H9 (cell line): ENCODE measurements around the gene ANKRD17. TPM values are rescaled to one million over a fixed set of nuclear protein-coding genes. Genes with fewer than 3 reads are reported as not detected.

Experiments used
- DNase-seq: peaks from one replicate; pipeline ENCODE4 v3.0.0-alpha.2; 2017
- H2AFZ ChIP-seq: one replicate; pipeline ENCODE4 v1.6.1; 2013; ENCODE audit warnings: mild to moderate bottlenecking, low read length, control low read depth, moderate library complexity
- H2AK5ac ChIP-seq: 2 replicates; pipeline ENCODE4 v1.6.1; 2013; ENCODE audit warnings: low read length, control low read depth, mixed read lengths; ENCODE audit not compliant: insufficient read length
- H2BK120ac ChIP-seq: one replicate; pipeline ENCODE4 v1.6.1; 2013; ENCODE audit warnings: low read depth, mild to moderate bottlenecking, low read length, control low read depth, inconsistent platforms; ENCODE audit not compliant: poor library complexity, severe bottlenecking
- H2BK12ac ChIP-seq: 2 replicates; pipeline ENCODE4 v1.6.1; 2013; ENCODE audit warnings: low read length, control low read depth, mixed read lengths, low read depth; ENCODE audit not compliant: insufficient read length
- H2BK15ac ChIP-seq: 2 replicates; pipeline ENCODE4 v1.6.1; 2013; ENCODE audit warnings: low read depth, low read length, control low read depth
- H2BK20ac ChIP-seq: one replicate; pipeline ENCODE4 v1.6.1; 2013; ENCODE audit warnings: low read depth, mild to moderate bottlenecking, low read length, control low read depth, inconsistent platforms; ENCODE audit not compliant: poor library complexity, severe bottlenecking
- H2BK5ac ChIP-seq: 2 replicates; pipeline ENCODE4 v1.6.1; 2013; ENCODE audit warnings: low read length, control low read depth, mixed read lengths; ENCODE audit not compliant: insufficient read length
- H3K14ac ChIP-seq: 2 replicates; pipeline ENCODE4 v1.6.1; 2013; ENCODE audit warnings: low read length, control low read depth; ENCODE audit not compliant: insufficient read depth
- H3K18ac ChIP-seq: 2 replicates; pipeline ENCODE4 v1.6.1; 2013; ENCODE audit warnings: low read depth, mild to moderate bottlenecking, mixed read lengths, low read length, control low read depth; ENCODE audit not compliant: insufficient read length
- H3K23ac ChIP-seq: 2 replicates; pipeline ENCODE4 v1.6.1; 2013; ENCODE audit warnings: low read length, control low read depth, mixed read lengths, low read depth; ENCODE audit not compliant: insufficient read length
- H3K23me2 ChIP-seq: 2 replicates; pipeline ENCODE4 v1.6.1; 2013; ENCODE audit warnings: low read depth, mild to moderate bottlenecking, mixed read lengths, low read length, control low read depth; ENCODE audit not compliant: insufficient read length, poor library complexity, severe bottlenecking
- H3K27ac ChIP-seq: 2 replicates; pipeline ENCODE4 v1.5.1; 2013; ENCODE audit warnings: low read length, control low read depth, mixed read lengths, low read depth; ENCODE audit not compliant: insufficient read length
- H3K27me3 ChIP-seq: 2 replicates; pipeline ENCODE4 v1.6.1; 2013; ENCODE audit warnings: low read length, control low read depth, inconsistent platforms; ENCODE audit not compliant: insufficient read depth
- H3K4ac ChIP-seq: 2 replicates; pipeline ENCODE4 v1.6.1; 2013; ENCODE audit warnings: low read depth, mild to moderate bottlenecking, control low read depth, inconsistent platforms, low read length, moderate library complexity
- H3K4me1 ChIP-seq: 2 replicates; pipeline ENCODE4 v1.6.1; 2013; ENCODE audit warnings: low read length, control low read depth, inconsistent platforms; ENCODE audit not compliant: insufficient read depth
- H3K4me2 ChIP-seq: 2 replicates; pipeline ENCODE4 v1.6.1; 2013; ENCODE audit warnings: low read length, control low read depth, mixed read lengths; ENCODE audit not compliant: insufficient read length, insufficient read depth
- H3K56ac ChIP-seq: 2 replicates; pipeline ENCODE4 v1.6.1; 2013; ENCODE audit warnings: low read depth, mild to moderate bottlenecking, mixed read lengths, low read length, control low read depth; ENCODE audit not compliant: insufficient read length
- H3K79me1 ChIP-seq: 2 replicates; pipeline ENCODE4 v1.6.1; 2013; ENCODE audit warnings: low read depth, mild to moderate bottlenecking, moderate library complexity, low read length, control low read depth, inconsistent platforms; ENCODE audit not compliant: insufficient read depth, poor library complexity, severe bottlenecking
- H3K79me2 ChIP-seq: 2 replicates; pipeline ENCODE4 v1.6.1; 2013; ENCODE audit warnings: low read length, control low read depth, inconsistent platforms; ENCODE audit not compliant: insufficient read depth
- H3K9ac ChIP-seq: 2 replicates; pipeline ENCODE4 v1.6.1; 2013; ENCODE audit warnings: low read length, control low read depth, mixed read lengths; ENCODE audit not compliant: insufficient read length; ENCODE audit errors: extremely low read depth
- H3K9me3 ChIP-seq: one replicate; pipeline ENCODE4 v1.6.1; 2013; ENCODE audit warnings: low read depth, low read length, inconsistent platforms; ENCODE audit not compliant: control insufficient read depth
- H3T11ph ChIP-seq: one replicate; pipeline ENCODE4 v1.6.1; 2013; ENCODE audit warnings: mild to moderate bottlenecking, low read length, control low read depth, inconsistent platforms
- H4K20me1 ChIP-seq: one replicate; pipeline ENCODE4 v1.6.1; 2013; ENCODE audit not compliant: control insufficient read depth, insufficient read length, insufficient read depth
- H4K5ac ChIP-seq: 2 replicates; pipeline ENCODE4 v1.6.1; 2013; ENCODE audit warnings: low read depth, mild to moderate bottlenecking, mixed read lengths, low read length, control low read depth; ENCODE audit not compliant: insufficient read length
- H4K8ac ChIP-seq: replicated peaks from 2 replicates; pipeline ENCODE4 v1.6.1; 2013; ENCODE audit warnings: low read length, control low read depth, mixed read lengths, low read depth; ENCODE audit not compliant: insufficient read length
- H4K91ac ChIP-seq: 2 replicates; pipeline ENCODE4 v1.6.1; 2013; ENCODE audit warnings: low read depth, mild to moderate bottlenecking, moderate library complexity, mixed read lengths, low read length, control low read depth; ENCODE audit not compliant: insufficient read length
- H3K27ac Mint-ChIP-seq, 3 experiments: 2 replicates in 2 of 3; 3 replicates in 1 of 3; pipeline ENCODE4 v1.8.0; 2020 to 2021; ENCODE audit warnings: mixed read lengths in 3 of 3, mild to moderate bottlenecking in 1 of 3, moderate library complexity in 1 of 3
- H3K27me3 Mint-ChIP-seq: 2 replicates; pipeline ENCODE4 v1.8.0; 2021; ENCODE audit warnings: low read depth, mild to moderate bottlenecking, moderate library complexity, mixed read lengths
- H3K36me3 Mint-ChIP-seq, 3 experiments: 2 replicates in 2 of 3; 3 replicates in 1 of 3; pipeline ENCODE4 v1.8.0; 2020 to 2021; ENCODE audit warnings: low read depth in 3 of 3, mixed read lengths in 3 of 3; ENCODE audit not compliant: insufficient read depth in 1 of 3
- H3K4me1 Mint-ChIP-seq, 2 experiments: 2 replicates each; pipeline ENCODE4 v1.8.0; 2020; ENCODE audit warnings: mixed read lengths in 2 of 2
- H3K4me3 Mint-ChIP-seq, 2 experiments: 2 replicates in 1 of 2; 3 replicates in 1 of 2; pipeline ENCODE4 v1.8.0; 2020 to 2021; ENCODE audit warnings: mild to moderate bottlenecking in 2 of 2, mixed read lengths in 2 of 2, moderate library complexity in 1 of 2
- H3K9me3 Mint-ChIP-seq, 2 experiments: 2 replicates in 1 of 2; 3 replicates in 1 of 2; pipeline ENCODE4 v1.8.0; 2020; ENCODE audit warnings: mild to moderate bottlenecking in 2 of 2, mixed read lengths in 2 of 2, moderate library complexity in 1 of 2
- CTCF ChIP-seq: fragments of 200-600 bp; sonication (generic); conservative IDR thresholded peaks from 3 replicates; pipeline ENCODE4 v1.8.0; 2021; ENCODE audit warnings: antibody characterized with exemption, mild to moderate bottlenecking
- WGBS: extraction: QIAGEN DNeasy Blood & Tissue Kit; methylation state at CpG from one replicate; pipeline ENCODE4 v1.1.7; 2013; ENCODE audit warnings: missing lambda C conversion rate, low lambda C conversion rate, mixed read lengths; ENCODE audit not compliant: insufficient read length; ENCODE audit errors: extremely low coverage; 5-methylcytosine and 5-hydroxymethylcytosine counted together
- total RNA-seq: library from RNA; stranded (reverse); gene quantifications from 2 replicates; pipeline ENCODE4 v1.2.1, GENCODE V29; 2021

The ANKRD17 gene
- total RNA-seq, 1 experiment from 2014 or later = 82.4 TPM

GRCh38 chr4:73129319-73129718, 129.3 kb downstream of the ANKRD17 start:
- no peak overlapping the region for H2BK12ac ChIP-seq

More at GRCh38 chr4:73129319-73129718, 129.3 kb downstream of the ANKRD17 start:
- H2BK15ac ChIP-seq = no peak overlapping the region
- no peak overlapping the region for H2BK5ac ChIP-seq
- no peak overlapping the region for H3K4ac ChIP-seq
- no peak overlapping the region for H3K18ac ChIP-seq
- no peaks in the 10 kb centered on the region for H3K9me3 ChIP-seq
- peaks cover 2% of the 10 kb centered on the region for H3K79me1 ChIP-seq
- H3K79me2 ChIP-seq = no peaks in the 10 kb centered on the region; the same call in 1 of the 2 replicates
- no peaks in the 10 kb centered on the region for H3K23me2 ChIP-seq
- no peak for TF ChIP-seq CTCF
- no CpG with 5 or more reads among the region's 1 CpG for WGBS
- DNase-seq = no peak
- H4K20me1 ChIP-seq = no peaks in the 10 kb centered on the region
- H3K23ac ChIP-seq = no peak overlapping the region
- no peaks in the 10 kb centered on the region for H3K4me1 ChIP-seq
- H3K9me3 Mint-ChIP-seq = no peaks in the 10 kb centered on the region
- H2AK5ac ChIP-seq = no peak overlapping the region
- no peak overlapping the region for H3K27ac Mint-ChIP-seq
- no peak overlapping the region for H4K91ac ChIP-seq
- no peak overlapping the region for H3K4me2 ChIP-seq
- H3K27ac ChIP-seq = no peak overlapping the region
- no peak overlapping the region for H3K14ac ChIP-seq
- H3K4me1 Mint-ChIP-seq = peaks cover 4 to 8% of the 10 kb centered on the region in 2 experiments; a peak in 3 of 4 replicates
- H3K27me3 Mint-ChIP-seq = no peaks in the 10 kb centered on the region
- no peak overlapping the region for H4K8ac ChIP-seq
- no peak overlapping the region for H2BK120ac ChIP-seq
- no peak overlapping the region for H3T11ph ChIP-seq
- no peak overlapping the region for H2AFZ ChIP-seq
- H3K4me3 Mint-ChIP-seq = no peak overlapping the region
- no peak overlapping the region for H2BK20ac ChIP-seq
- no peak overlapping the region for H4K5ac ChIP-seq
- no peak overlapping the region for H3K56ac ChIP-seq
- no peak overlapping the region for H3K9ac ChIP-seq
- H3K36me3 Mint-ChIP-seq = peaks cover 12 to 56% (median 41%) of the 10 kb centered on the region in 3 experiments
- no peaks in the 10 kb centered on the region for H3K27me3 ChIP-seq
